ENCODE data around the gene HEPHL1.

HEPHL1 gene

GRCh38 chr11:94120946-94121345, 99.8 kb downstream of the HEPHL1 start:
- H3K36me3 ChIP-seq (ENCODE audit: control insufficient read depth, insufficient read depth, low read length), result no peaks in the 10 kb centered on the region
- no peak overlapping the region for H3K4me3 ChIP-seq (ENCODE audit: insufficient read depth, low read depth, low read length)
- WGBS, 2 experiments, result 89 to 96% methylated on average over 6 of the region's 6 CpGs
- no peak overlapping the region for H3K27ac ChIP-seq (ENCODE audit: insufficient read depth, low read depth, low read length, poor library complexity, severe bottlenecking)
- H3K9me3 ChIP-seq (ENCODE audit: control insufficient read depth, low read length), result no peaks in the 10 kb centered on the region
- H3K27me3 ChIP-seq (ENCODE audit: control insufficient read depth, insufficient read depth, low read length, poor library complexity, severe bottlenecking), result no peaks in the 10 kb centered on the region
- no peaks in the 10 kb centered on the region for H3K4me1 ChIP-seq (ENCODE audit: control insufficient read depth, insufficient read depth, low read length)

GRCh38 chr11:94125407-94126115, 104.4 kb downstream of the HEPHL1 start:
- peaks cover 12% of the 10 kb centered on the region for H3K4me1 ChIP-seq (ENCODE audit: control insufficient read depth, insufficient read depth, low read length)
- H3K9me3 ChIP-seq (ENCODE audit: control insufficient read depth, low read length), result no peaks in the 10 kb centered on the region
- H3K36me3 ChIP-seq (ENCODE audit: control insufficient read depth, insufficient read depth, low read length), result no peaks in the 10 kb centered on the region
- no peak overlapping the region for H3K27ac ChIP-seq (ENCODE audit: insufficient read depth, low read depth, low read length, poor library complexity, severe bottlenecking)
- no peaks in the 10 kb centered on the region for H3K27me3 ChIP-seq (ENCODE audit: control insufficient read depth, insufficient read depth, low read length, poor library complexity, severe bottlenecking)
- no peak overlapping the region for H3K4me3 ChIP-seq (ENCODE audit: insufficient read depth, low read depth, low read length)
- WGBS, 2 experiments, result 90 to 93% methylated on average over 7 of the region's 8 CpGs

DNA sequence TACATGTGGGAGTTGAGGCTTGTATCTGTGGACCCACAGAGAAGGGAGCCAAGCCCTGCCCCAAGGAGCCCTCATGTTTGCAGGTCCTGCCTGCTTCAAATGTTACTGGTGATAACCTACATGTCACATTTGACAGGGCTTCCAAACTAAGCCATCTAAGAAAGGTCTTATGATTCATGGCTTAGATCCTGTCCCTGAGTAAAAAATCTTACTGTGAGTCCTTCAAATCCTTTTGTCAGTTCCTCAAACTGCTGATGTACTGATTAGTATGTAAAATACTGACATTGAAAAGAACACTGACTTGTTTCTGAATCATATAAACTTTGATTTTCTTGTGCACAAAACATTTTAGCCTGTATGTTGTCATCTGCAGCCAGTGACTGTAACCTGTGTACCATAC, 106.5 kb downstream of the HEPHL1 start:
- Histone ChIP-seq H3K4me3 (ENCODE audit: insufficient read depth, low read depth, low read length) (peak overlapping the region; percentile 73), H3K9me3 (ENCODE audit: control insufficient read depth, low read length) (no peaks in the 10 kb centered on the region), H3K27me3 (ENCODE audit: control insufficient read depth, insufficient read depth, low read length, poor library complexity, severe bottlenecking) (no peaks in the 10 kb centered on the region), H3K4me1 (ENCODE audit: control insufficient read depth, insufficient read depth, low read length) (peaks cover 18% of the 10 kb centered on the region), H3K36me3 (ENCODE audit: control insufficient read depth, insufficient read depth, low read length) (no peaks in the 10 kb centered on the region), H3K27ac (ENCODE audit: insufficient read depth, low read depth, low read length, poor library complexity, severe bottlenecking) (no peak overlapping the region)

DNA sequence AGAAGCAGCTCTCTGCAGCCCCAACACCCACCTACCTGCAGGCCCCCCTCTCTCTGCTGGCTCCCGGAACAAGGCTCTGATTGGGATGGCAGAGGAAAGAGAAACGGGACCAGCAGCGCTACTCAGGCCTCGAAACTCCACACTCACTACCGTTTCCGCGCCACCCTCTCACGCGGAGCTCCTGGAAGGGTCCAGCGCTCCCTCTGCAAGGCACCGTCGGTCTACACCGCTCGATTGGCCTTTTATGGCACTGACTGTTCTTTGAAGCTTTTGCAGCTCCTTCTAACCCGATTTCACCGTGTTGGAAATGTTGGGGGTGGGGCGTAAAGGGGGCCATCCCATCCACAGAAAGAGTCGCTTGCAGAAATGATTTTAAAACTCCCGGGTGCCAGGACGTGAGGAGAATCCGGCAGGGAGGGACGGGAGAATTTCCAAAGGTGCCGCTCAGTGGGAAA, 107.2 kb downstream of the HEPHL1 start:
- H3K36me3 ChIP-seq (ENCODE audit: control insufficient read depth, insufficient read depth, low read length), result no peaks in the 10 kb centered on the region
- H3K9me3 ChIP-seq (ENCODE audit: control insufficient read depth, low read length), result no peaks in the 10 kb centered on the region
- peak overlapping the region; percentile 92 for H3K27ac ChIP-seq (ENCODE audit: insufficient read depth, low read depth, low read length, poor library complexity, severe bottlenecking)
- H3K4me3 ChIP-seq (ENCODE audit: insufficient read depth, low read depth, low read length), result peak overlapping the region; percentile 73
- H3K4me1 ChIP-seq (ENCODE audit: control insufficient read depth, insufficient read depth, low read length), result peaks cover 18% of the 10 kb centered on the region
- 0 to 1% methylated on average over 23 of the region's 23 CpGs for WGBS, 2 experiments
- H3K27me3 ChIP-seq (ENCODE audit: control insufficient read depth, insufficient read depth, low read length, poor library complexity, severe bottlenecking), result no peaks in the 10 kb centered on the region

- Histone ChIP-seq H3K9me3 (ENCODE audit: control insufficient read depth, low read length) (no peaks in the 10 kb centered on the region), H3K4me3 (ENCODE audit: insufficient read depth, low read depth, low read length) (peak within 1 kb of the TSS; percentile 73), H3K36me3 (ENCODE audit: control insufficient read depth, insufficient read depth, low read length) (no peaks in the 10 kb centered on the region), H3K4me1 (ENCODE audit: control insufficient read depth, insufficient read depth, low read length) (peaks cover 18% of the 10 kb centered on the region), H3K27me3 (ENCODE audit: control insufficient read depth, insufficient read depth, low read length, poor library complexity, severe bottlenecking) (no peaks in the 10 kb centered on the region), H3K27ac (ENCODE audit: insufficient read depth, low read depth, low read length, poor library complexity, severe bottlenecking) (peak within 1 kb of the TSS; percentile 92)
- WGBS, 2 experiments, result 0% methylated on average over 92 of the region's 92 CpGs
Observed at GRCh38 chr11:94128746-94129511, 107.8 kb downstream of the HEPHL1 start, which contains the start of gene PANX1. TSS of gene PANX1 (plus strand) at chr11:94128841. CDS start at chr11:94129313, 472 bp downstream.

DNA sequence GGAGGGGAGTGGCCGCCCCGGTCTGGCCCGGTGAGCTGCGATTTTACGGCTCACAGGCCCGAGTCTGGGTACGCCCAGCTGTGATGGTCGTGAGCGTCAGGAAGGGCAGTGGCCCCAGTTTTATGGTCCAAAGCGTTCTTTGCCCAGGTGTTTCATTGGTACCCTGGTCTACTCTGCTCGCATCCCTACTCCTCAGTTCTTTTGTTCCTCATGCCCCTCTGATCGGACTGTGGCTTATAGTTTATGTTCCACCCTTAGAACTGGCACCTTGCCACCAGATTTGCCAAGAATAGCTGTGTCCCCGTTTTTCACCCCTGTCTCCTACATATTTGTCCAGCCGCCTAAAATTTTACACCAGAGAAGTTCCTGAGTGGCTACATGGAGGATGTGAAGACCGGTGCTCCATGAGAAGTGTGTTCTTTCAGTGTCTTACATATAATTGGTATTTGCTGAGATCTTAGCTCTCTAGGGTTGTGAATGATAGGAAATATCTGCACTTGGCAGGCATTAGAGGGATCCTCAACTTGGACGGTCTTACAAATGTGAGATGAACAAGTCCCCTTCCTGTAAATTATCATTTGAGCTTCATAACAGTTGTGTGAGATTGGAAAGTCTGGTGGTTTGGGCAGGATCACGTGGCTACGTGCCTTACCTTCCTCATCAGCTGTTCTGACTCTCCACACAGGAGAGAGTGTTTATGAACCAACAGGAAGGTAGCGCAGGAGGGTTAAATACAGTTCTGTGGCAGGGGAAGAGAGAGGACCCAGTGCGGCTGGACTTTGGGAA, 108.6 kb downstream of the HEPHL1 start:
- Histone ChIP-seq H3K4me3 (ENCODE audit: insufficient read depth, low read depth, low read length) (peak overlapping the region; percentile 73), H3K9me3 (ENCODE audit: control insufficient read depth, low read length) (no peaks in the 10 kb centered on the region), H3K27me3 (ENCODE audit: control insufficient read depth, insufficient read depth, low read length, poor library complexity, severe bottlenecking) (no peaks in the 10 kb centered on the region), H3K4me1 (ENCODE audit: control insufficient read depth, insufficient read depth, low read length) (peaks cover 18% of the 10 kb centered on the region), H3K36me3 (ENCODE audit: control insufficient read depth, insufficient read depth, low read length) (no peaks in the 10 kb centered on the region), H3K27ac (ENCODE audit: insufficient read depth, low read depth, low read length, poor library complexity, severe bottlenecking) (no peak overlapping the region)
- 10% methylated on average over 20 of the region's 20 CpGs for WGBS, 2 experiments

DNA sequence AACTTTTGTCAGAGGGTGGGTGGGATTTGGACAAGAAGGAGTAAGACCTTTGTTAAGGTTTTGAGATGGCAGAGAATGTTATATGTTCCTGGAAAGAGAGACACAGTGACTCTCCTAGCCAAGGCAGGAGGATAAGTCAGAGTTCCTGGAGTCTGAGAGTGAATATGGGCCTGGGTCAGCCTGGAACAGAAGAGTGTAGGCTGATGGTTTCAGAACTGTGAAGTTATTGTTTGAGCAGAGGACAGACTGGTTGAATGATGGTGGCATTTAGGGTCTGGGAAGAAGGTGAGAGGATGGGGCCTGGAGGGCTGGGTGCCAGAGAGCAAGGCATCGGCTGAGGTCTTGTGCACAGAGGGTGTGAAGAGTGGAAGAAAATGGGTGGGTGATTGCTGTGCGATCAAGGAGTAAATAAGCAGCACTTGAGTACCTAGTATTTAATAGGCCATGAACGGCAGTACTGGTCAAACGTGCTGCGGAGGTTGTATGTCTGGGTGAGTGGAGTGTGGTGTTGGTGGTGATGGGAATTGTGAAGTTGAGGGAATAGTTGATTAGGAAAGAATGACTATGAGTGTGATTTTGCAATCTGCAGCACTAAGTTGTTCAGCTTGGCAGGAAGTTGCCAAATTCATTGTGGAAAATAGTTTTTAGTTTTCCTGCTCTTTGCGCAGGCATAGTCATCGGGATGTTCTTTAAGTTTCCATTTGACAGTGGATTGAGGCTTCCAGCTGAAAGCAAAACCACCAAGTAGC, 109.3 kb downstream of the HEPHL1 start:
- no peak overlapping the region for H3K27ac ChIP-seq (ENCODE audit: insufficient read depth, low read depth, low read length, poor library complexity, severe bottlenecking)
- 79 to 81% methylated on average over 7 of the region's 7 CpGs for WGBS, 2 experiments
- H3K27me3 ChIP-seq (ENCODE audit: control insufficient read depth, insufficient read depth, low read length, poor library complexity, severe bottlenecking), result no peaks in the 10 kb centered on the region
- H3K4me1 ChIP-seq (ENCODE audit: control insufficient read depth, insufficient read depth, low read length), result peaks cover 18% of the 10 kb centered on the region
- peak overlapping the region; percentile 73 for H3K4me3 ChIP-seq (ENCODE audit: insufficient read depth, low read depth, low read length)
- no peaks in the 10 kb centered on the region for H3K36me3 ChIP-seq (ENCODE audit: control insufficient read depth, insufficient read depth, low read length)
- no peaks in the 10 kb centered on the region for H3K9me3 ChIP-seq (ENCODE audit: control insufficient read depth, low read length)

DNA sequence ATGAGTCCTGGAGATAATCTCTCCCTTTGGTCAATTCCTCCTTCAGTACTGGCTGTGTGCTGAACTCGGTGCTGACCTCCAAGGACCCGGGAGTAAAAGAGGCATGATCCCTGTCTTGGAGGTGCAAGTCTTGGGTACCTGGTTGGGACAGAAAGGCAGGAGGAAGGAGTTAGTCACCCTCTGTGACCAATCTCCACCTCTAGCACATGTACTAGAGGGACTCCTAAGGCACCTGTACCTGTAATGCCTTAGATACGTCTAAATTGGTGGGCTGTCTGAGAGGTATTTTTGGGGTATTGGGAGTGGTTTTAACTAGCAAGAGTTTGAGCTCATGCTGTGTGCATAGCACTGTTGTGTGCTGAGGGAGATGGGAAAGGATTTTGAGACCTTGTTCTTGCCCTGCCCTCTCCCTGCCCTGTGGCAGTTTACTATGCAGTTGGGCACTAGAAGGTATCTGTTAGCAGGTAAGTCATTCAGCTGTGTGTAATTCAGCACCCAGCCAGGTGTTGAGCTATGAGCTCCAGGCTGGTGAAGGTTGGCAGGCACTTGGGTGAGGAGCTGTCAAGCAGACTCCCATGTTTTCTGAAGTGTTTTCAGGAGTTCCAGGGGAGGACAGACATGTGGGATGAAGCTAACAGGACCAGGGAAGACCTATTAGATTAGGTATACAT, 110.0 kb downstream of the HEPHL1 start:
- no peak overlapping the region for H3K4me3 ChIP-seq (ENCODE audit: insufficient read depth, low read depth, low read length)
- 50 to 58% methylated on average over 3 of the region's 3 CpGs for WGBS, 2 experiments
- H3K4me1 ChIP-seq (ENCODE audit: control insufficient read depth, insufficient read depth, low read length), result peaks cover 18% of the 10 kb centered on the region

DNA sequence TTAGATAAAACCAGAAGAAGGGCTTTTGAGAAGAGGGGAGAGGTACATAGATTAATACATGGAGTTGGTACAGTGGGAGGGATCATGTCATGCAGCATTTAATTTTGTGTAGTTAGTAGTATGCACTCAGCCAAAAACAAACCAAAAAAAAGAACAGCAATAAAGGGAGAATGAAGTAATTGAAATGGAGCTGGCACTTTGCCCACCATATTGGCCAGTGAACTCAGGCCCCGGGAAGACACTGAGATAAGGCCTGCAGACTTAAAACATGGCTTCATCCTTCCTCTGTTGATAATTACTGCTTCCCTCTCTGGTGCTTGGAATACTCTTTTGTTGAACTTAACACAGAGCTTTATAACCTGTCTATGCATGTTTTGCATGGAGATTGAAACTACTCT, 110.6 kb downstream of the HEPHL1 start:
- H3K36me3 ChIP-seq (ENCODE audit: control insufficient read depth, insufficient read depth, low read length), result no peaks in the 10 kb centered on the region
- H3K4me3 ChIP-seq (ENCODE audit: insufficient read depth, low read depth, low read length), result no peak overlapping the region
- no peaks in the 10 kb centered on the region for H3K27me3 ChIP-seq (ENCODE audit: control insufficient read depth, insufficient read depth, low read length, poor library complexity, severe bottlenecking)
- peaks cover 18% of the 10 kb centered on the region for H3K4me1 ChIP-seq (ENCODE audit: control insufficient read depth, insufficient read depth, low read length)
- no peaks in the 10 kb centered on the region for H3K9me3 ChIP-seq (ENCODE audit: control insufficient read depth, low read length)
- no peak overlapping the region for H3K27ac ChIP-seq (ENCODE audit: insufficient read depth, low read depth, low read length, poor library complexity, severe bottlenecking)
- WGBS, 2 experiments, result 93 to 100% methylated on average over 1 of the region's 1 CpG

More for the DNA sequence above, 110.0 kb downstream of the HEPHL1 start:
- no peak overlapping the region for H3K27ac ChIP-seq (ENCODE audit: insufficient read depth, low read depth, low read length, poor library complexity, severe bottlenecking)
- no peaks in the 10 kb centered on the region for H3K9me3 ChIP-seq (ENCODE audit: control insufficient read depth, low read length)
- H3K27me3 ChIP-seq (ENCODE audit: control insufficient read depth, insufficient read depth, low read length, poor library complexity, severe bottlenecking), result no peaks in the 10 kb centered on the region
- no peaks in the 10 kb centered on the region for H3K36me3 ChIP-seq (ENCODE audit: control insufficient read depth, insufficient read depth, low read length)
